CD14-positive monocyte (primary cell): ENCODE measurements around the gene CARD11. TPM values are rescaled to one million over a fixed set of nuclear protein-coding genes. Genes with fewer than 3 reads are reported as not detected.

Experiments
- DNase-seq, 3 donors: peaks; one replicate each; pipeline ENCODE4 v3.0.0-alpha.2; 2011 to 2022
- H2AFZ ChIP-seq: 2 replicates; pipeline ENCODE4 v1.6.0; 2012; ENCODE audit warnings: mild to moderate bottlenecking, low read depth, low read length, inconsistent platforms; ENCODE audit not compliant: insufficient read depth, poor library complexity, severe bottlenecking
- H3K27ac ChIP-seq, 2 donors: 1 replicate in 1 of 2; 2 replicates in 1 of 2; pipeline ENCODE4 v1.5.1; 2012 to 2013; ENCODE audit warnings: low read length in 2 of 2, control low read depth in 1 of 2, inconsistent platforms in 1 of 2, low read depth in 1 of 2, mild to moderate bottlenecking in 1 of 2
- H3K27me3 ChIP-seq, 2 donors: one replicate each; pipeline versions ENCODE4 v1.6.0 to v1.6.1; 2011 to 2013; ENCODE audit warnings: low read length in 2 of 2; ENCODE audit not compliant: control insufficient read depth in 2 of 2, insufficient read depth in 2 of 2
- H3K36me3 ChIP-seq, 2 donors: replicated peaks in 1 of 2; 1 replicate in 1 of 2; 2 replicates in 1 of 2; pipeline versions ENCODE4 v1.5.1 to v1.6.1; 2012 to 2013; ENCODE audit warnings: low read length in 2 of 2, control low read depth in 1 of 2, inconsistent platforms in 1 of 2, mild to moderate bottlenecking in 1 of 2; ENCODE audit not compliant: insufficient read depth in 2 of 2, control insufficient read depth in 1 of 2
- H3K4me1 ChIP-seq, 2 donors: 1 replicate in 1 of 2; 2 replicates in 1 of 2; pipeline versions ENCODE4 v1.5.1 to v1.6.1; 2012 to 2013; ENCODE audit warnings: low read length in 2 of 2, control low read depth in 1 of 2, inconsistent platforms in 1 of 2, mild to moderate bottlenecking in 1 of 2, moderate library complexity in 1 of 2; ENCODE audit not compliant: insufficient read depth in 2 of 2, control insufficient read depth in 1 of 2
- H3K4me2 ChIP-seq: replicated peaks from 2 replicates; pipeline ENCODE3; 2012; ENCODE audit warnings: low read length, moderate library complexity, mild to moderate bottlenecking; ENCODE audit not compliant: poor library complexity, severe bottlenecking; ENCODE audit errors: extremely low read depth
- H3K4me3 ChIP-seq, 3 experiments: fragments of 200-600 bp in 1 of 3; sonication (generic) in 1 of 3; replicated peaks in 1 of 3; 1 replicate in 2 of 3; 2 replicates in 1 of 3; pipeline ENCODE4 v1.5.1; 2011 to 2013; ENCODE audit warnings: low read length in 3 of 3, mild to moderate bottlenecking in 3 of 3, control low read depth in 2 of 3, low read depth in 2 of 3, inconsistent platforms in 1 of 3, moderate library complexity in 1 of 3
- H3K79me2 ChIP-seq: 2 replicates; pipeline ENCODE4 v1.6.0; 2012; ENCODE audit warnings: mild to moderate bottlenecking, control low read depth, inconsistent platforms, low read length, moderate library complexity; ENCODE audit not compliant: insufficient read depth
- H3K9ac ChIP-seq: 2 replicates; pipeline ENCODE4 v1.6.0; 2017; ENCODE audit warnings: low read length, mild to moderate bottlenecking; ENCODE audit not compliant: insufficient read depth, poor library complexity, severe bottlenecking
- H3K9me3 ChIP-seq, 2 donors: replicated peaks in 1 of 2; 1 replicate in 1 of 2; 2 replicates in 1 of 2; pipeline versions ENCODE4 v1.5.1 to v1.6.1; 2012 to 2013; ENCODE audit warnings: low read length in 2 of 2, control low read depth in 1 of 2; ENCODE audit not compliant: control insufficient read depth in 1 of 2, insufficient read depth in 1 of 2
- H4K20me1 ChIP-seq: 2 replicates; pipeline ENCODE4 v1.6.0; 2012; ENCODE audit warnings: mild to moderate bottlenecking, low read length, control low read depth, moderate library complexity; ENCODE audit not compliant: insufficient read depth
- H3K27ac Mint-ChIP-seq, 7 donors: one replicate each; pipeline ENCODE4 v1.8.0; 2020; ENCODE audit warnings: mild to moderate bottlenecking in 7 of 7, mixed read lengths in 7 of 7, moderate library complexity in 6 of 7, inconsistent platforms in 2 of 7
- H3K27me3 Mint-ChIP-seq, 3 donors: one replicate each; pipeline ENCODE4 v1.8.0; 2021 to 2022; ENCODE audit warnings: low read depth in 3 of 3, mild to moderate bottlenecking in 3 of 3, mixed read lengths in 3 of 3, moderate library complexity in 3 of 3, inconsistent platforms in 1 of 3
- H3K36me3 Mint-ChIP-seq, 2 donors: one replicate each; pipeline ENCODE4 v1.8.0; 2020; ENCODE audit warnings: mixed read lengths in 2 of 2, inconsistent platforms in 1 of 2, mild to moderate bottlenecking in 1 of 2
- H3K4me1 Mint-ChIP-seq: one replicate; pipeline ENCODE4 v1.8.0; 2020; ENCODE audit warnings: mild to moderate bottlenecking, mixed read lengths
- H3K4me3 Mint-ChIP-seq, 2 donors: one replicate each; pipeline ENCODE4 v1.8.0; 2020; ENCODE audit warnings: mild to moderate bottlenecking in 2 of 2, mixed read lengths in 2 of 2, moderate library complexity in 1 of 2
- H3K9me3 Mint-ChIP-seq, 7 donors: one replicate each; pipeline ENCODE4 v1.8.0; 2020 to 2022; ENCODE audit warnings: mixed read lengths in 7 of 7, mild to moderate bottlenecking in 6 of 7, moderate library complexity in 6 of 7, inconsistent platforms in 2 of 7
- CTCF ChIP-seq: fragments of 200-600 bp; IDR thresholded peaks from one replicate; pipeline ENCODE4 v1.8.0; 2022; ENCODE audit warnings: antibody characterized with exemption, mild to moderate bottlenecking
- WGBS: methylation state at CpG from one replicate; pipeline ENCODE4 v1.1.5; 2013; ENCODE audit warnings: missing lambda C conversion rate; ENCODE audit not compliant: insufficient coverage; 5-methylcytosine and 5-hydroxymethylcytosine counted together
- intact Hi-C, 2 donors: fragments of 100-400 bp; cut with micrococcal nuclease; formaldehyde crosslinking; loops; one replicate each; pipeline versions ENCODE4 v1.15.0 to v1.15.1; 2023
- polyA plus RNA-seq, 3 donors: library from polyadenylated mRNA; depleted of rRNA in 1 of 3; unstranded in 2 of 3; stranded (reverse) in 1 of 3; fragments of 300-500 nt in 2 of 3; fragments of >200 nt in 1 of 3; fragmentation: Illumina TruSeq in 2 of 3; gene quantifications; 1 replicate in 2 of 3; 2 replicates in 1 of 3; pipeline ENCODE4 v1.2.3, GENCODE V29; 2012 to 2021

CARD11 gene
- polyA plus RNA-seq, 3 donors = 0.04 to 0.17 TPM; not detected in 1

- DNase-seq = no peak
- Histone ChIP-seq H3K9me3 (no peaks in the 10 kb centered on the region), H3K36me3 (no peaks in the 10 kb centered on the region), H3K4me2 (no peak overlapping the region), H4K20me1 (no peaks in the 10 kb centered on the region), H3K4me3 (no peak overlapping the region), H3K9ac (no peak overlapping the region), H2AFZ (no peak overlapping the region), H3K4me1 (no peaks in the 10 kb centered on the region), H3K27me3 (no peaks in the 10 kb centered on the region), H3K27ac (no peak overlapping the region), H3K79me2 (no peaks in the 10 kb centered on the region)
- Mint-ChIP-seq H3K9me3 (peaks cover 0 to 7% (median 3%) of the 10 kb centered on the region in 7 donors), H3K36me3 (no peaks in the 10 kb centered on the region), H3K27ac (no peak overlapping the region), H3K4me1 (no peaks in the 10 kb centered on the region), H3K4me3 (no peak overlapping the region), H3K27me3 (peaks cover 0 to 6% (median 3%) of the 10 kb centered on the region in 3 donors)
- intact Hi-C loops = no loop called here
- WGBS = 93% methylated on average over 3 of the region's 7 CpGs
- TF ChIP-seq CTCF = no peak
Observed at GRCh38 chr7:3010161-3010560, 33.5 kb downstream of the CARD11 start.

DNA sequence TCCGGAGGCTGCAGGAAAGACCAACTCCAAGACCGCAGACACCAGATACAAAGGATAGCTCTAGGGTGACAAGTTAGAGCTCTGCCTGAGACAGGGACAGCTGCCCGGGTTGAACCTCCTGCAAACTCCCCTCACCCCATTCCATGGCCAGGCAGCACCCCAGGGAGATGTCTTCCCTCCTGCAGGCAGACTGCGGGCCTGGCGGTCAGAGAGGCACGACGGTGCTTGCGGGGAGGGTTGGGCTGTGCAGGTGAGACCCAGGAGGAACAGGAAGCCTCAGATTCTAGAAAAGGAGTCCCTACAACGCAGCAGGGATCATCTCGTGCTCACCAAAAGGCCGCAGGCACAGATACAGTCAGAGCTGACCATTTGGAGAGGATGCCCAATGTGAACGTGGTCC is 34.6 kb downstream of the CARD11 start:
- Mint-ChIP-seq H3K27me3 (peaks cover 0 to 6% (median 5%) of the 10 kb centered on the region in 3 donors), H3K4me1 (no peaks in the 10 kb centered on the region), H3K36me3 (no peaks in the 10 kb centered on the region), H3K9me3 (peaks cover 0 to 7% (median 2%) of the 10 kb centered on the region in 7 donors), H3K4me3 (no peak overlapping the region), H3K27ac (no peak overlapping the region)
- no peak overlapping the region for H3K4me3 ChIP-seq
- no peak for TF ChIP-seq CTCF
- no peaks in the 10 kb centered on the region for H4K20me1 ChIP-seq
- no peaks in the 10 kb centered on the region for H3K79me2 ChIP-seq
- no peak overlapping the region for H2AFZ ChIP-seq
- intact Hi-C loops = no loop called here
- no peaks in the 10 kb centered on the region for H3K27me3 ChIP-seq
- no peak overlapping the region for H3K4me2 ChIP-seq
- H3K9me3 ChIP-seq = no peaks in the 10 kb centered on the region
- no peaks in the 10 kb centered on the region for H3K4me1 ChIP-seq
- 97% methylated on average over 6 of the region's 12 CpGs for WGBS
- H3K9ac ChIP-seq = no peak overlapping the region
- no peak for DNase-seq
- no peak overlapping the region for H3K27ac ChIP-seq
- H3K36me3 ChIP-seq = no peaks in the 10 kb centered on the region
